SK-N-SH (cell line): ENCODE results near the gene GABRB2. TPM values are rescaled to one million over a fixed set of nuclear protein-coding genes. Genes with fewer than 3 reads are reported as not detected.

Experiments used
- CTCF ChIA-PET: fragments of 300-600, 350-600 bp; formaldehyde crosslinking; extraction: SDS; loops from one replicate; lab custom pipeline; 2021; lab: Yijun Ruan, JAX
- POLR2A ChIA-PET: fragments of 350-600 bp; sonication (Branson Sonifier 250); formaldehyde crosslinking; extraction: SDS; loops from one replicate; lab custom pipeline; 2020; ENCODE audit warnings: antibody characterized with exemption, inconsistent platforms; lab: Yijun Ruan, JAX
- DNase-seq: peaks from one replicate; pipeline ENCODE4 v3.0.0; 2012
- H2AFZ ChIP-seq: fragments of 200-600 bp; sonication (generic); 2 replicates; pipeline ENCODE4 v1.8.1; 2016; ENCODE audit warnings: antibody characterized with exemption, mild to moderate bottlenecking, low read depth
- H3F3A ChIP-seq: fragments of 200-600 bp; sonication (generic); replicated peaks from 2 replicates; pipeline ENCODE3; 2016; ENCODE audit warnings: antibody characterized with exemption, mild to moderate bottlenecking; ENCODE audit not compliant: insufficient read depth
- H3K27ac ChIP-seq, 2 experiments: fragments of 200-500 bp in 1 of 2; fragments of 200-600 bp in 1 of 2; sonication (Bioruptor generic) in 1 of 2; sonication (generic), shearing (Covaris generic) in 1 of 2; 2 replicates each; pipeline versions ENCODE4 v1.5.1 to v1.6.1; 2014 to 2016; ENCODE audit warnings: low read depth in 2 of 2, inconsistent platforms in 1 of 2, low read length in 1 of 2, mild to moderate bottlenecking in 1 of 2, mixed read lengths in 1 of 2
- H3K27me3 ChIP-seq: fragments of 200-600 bp; sonication (generic), shearing (Covaris generic); 2 replicates; pipeline ENCODE4 v1.6.1; 2016; ENCODE audit warnings: mixed run types; ENCODE audit not compliant: insufficient read depth
- H3K36me3 ChIP-seq, 2 experiments: fragments of 200-500 bp in 1 of 2; fragments of 200-600 bp in 1 of 2; sonication (Bioruptor generic) in 1 of 2; sonication (generic) in 1 of 2; replicated peaks in 1 of 2; 2 replicates each; pipeline versions ENCODE3 to v1.5.1; 2014 to 2016; ENCODE audit warnings: low read length in 1 of 2, mild to moderate bottlenecking in 1 of 2; ENCODE audit not compliant: insufficient read depth in 2 of 2, control insufficient read depth in 1 of 2
- H3K4me1 ChIP-seq, 2 experiments: fragments of 200-500 bp in 1 of 2; fragments of 200-600 bp in 1 of 2; sonication (Bioruptor generic) in 1 of 2; sonication (generic), shearing (Covaris generic) in 1 of 2; 2 replicates each; pipeline versions ENCODE4 v1.5.1 to v1.6.1; 2014 to 2016; ENCODE audit warnings: low read depth in 1 of 2, low read length in 1 of 2, mixed run types in 1 of 2; ENCODE audit not compliant: insufficient read depth in 2 of 2, control insufficient read depth in 1 of 2
- H3K4me2 ChIP-seq: fragments of 200-600 bp; sonication (generic), shearing (Covaris generic); 2 replicates; pipeline ENCODE4 v1.6.1; 2017; ENCODE audit warnings: mixed run types
- H3K4me3 ChIP-seq, 2 experiments: fragments of 200-500 bp in 1 of 2; fragments of 200-600 bp in 1 of 2; sonication (Bioruptor generic) in 1 of 2; sonication (generic), shearing (Covaris generic) in 1 of 2; 2 replicates each; pipeline versions ENCODE4 v1.5.1 to v1.8.1; 2014 to 2016; ENCODE audit warnings: low read depth in 2 of 2, inconsistent platforms in 1 of 2, low read length in 1 of 2, mild to moderate bottlenecking in 1 of 2, mixed read lengths in 1 of 2, moderate library complexity in 1 of 2
- H3K79me2 ChIP-seq: fragments of 200-600 bp; sonication (generic); 2 replicates; pipeline ENCODE4 v1.8.1; 2017; ENCODE audit warnings: mild to moderate bottlenecking; ENCODE audit not compliant: insufficient read depth
- H3K9ac ChIP-seq: fragments of 200-600 bp; sonication (generic); 2 replicates; pipeline ENCODE4 v1.6.1; 2017; ENCODE audit warnings: mixed run types
- H3K9me2 ChIP-seq: fragments of 200-600 bp; sonication (generic); 2 replicates; pipeline ENCODE4 v1.6.1; 2017; ENCODE audit warnings: mixed run types
- H3K9me3 ChIP-seq: fragments of 200-600 bp; sonication (generic); 2 replicates; pipeline ENCODE4 v1.6.1; 2017; ENCODE audit warnings: mixed run types, mild to moderate bottlenecking, moderate library complexity
- H4K20me1 ChIP-seq: fragments of 200-600 bp; sonication (generic); 2 replicates; pipeline ENCODE4 v1.6.1; 2017; ENCODE audit warnings: mild to moderate bottlenecking, mixed run types; ENCODE audit not compliant: insufficient read depth
- CHD2 ChIP-seq: fragments of 150-350 bp; IDR thresholded peaks from 2 replicates; pipeline ENCODE4 v1.6.1; 2018; ENCODE audit warnings: low read length; ENCODE audit not compliant: partially characterized antibody
- CTCF ChIP-seq: fragments of 200-600 bp; sonication (generic); IDR thresholded peaks from 2 replicates; pipeline ENCODE4 v1.6.1; 2017; ENCODE audit warnings: antibody characterized with exemption, mild to moderate bottlenecking, moderate library complexity
- ELF1 ChIP-seq: IDR thresholded peaks from 2 replicates; pipeline ENCODE4 v1.4.0; 2012
- EP300 ChIP-seq, 2 experiments: IDR thresholded peaks; 2 replicates each; pipeline versions ENCODE4 v1.4.0 to v1.6.1; 2012; ENCODE audit warnings: borderline replicate concordance in 1 of 2, low read depth in 1 of 2, low read length in 1 of 2
- JUND ChIP-seq: IDR thresholded peaks from 2 replicates; pipeline ENCODE4 v1.4.0; 2012
- MEF2A ChIP-seq: IDR thresholded peaks from 2 replicates; pipeline ENCODE4 v1.4.0; 2012; ENCODE audit warnings: low read depth, borderline replicate concordance
- MXI1 ChIP-seq: IDR thresholded peaks from 2 replicates; pipeline ENCODE4 v1.6.1; 2012; ENCODE audit warnings: mild to moderate bottlenecking, low read depth, low read length, improper control_type of control experiment
- NFIC ChIP-seq: IDR thresholded peaks from 2 replicates; pipeline ENCODE4 v1.4.0; 2012; ENCODE audit warnings: borderline replicate concordance
- PBX3 ChIP-seq: IDR thresholded peaks from 2 replicates; pipeline ENCODE4; 2012
- RCOR1 ChIP-seq: fragments of 150-350 bp; IDR thresholded peaks from 2 replicates; pipeline ENCODE4 v1.6.1; 2017; ENCODE audit warnings: antibody characterized with exemption, low read length
- RFX5 ChIP-seq: IDR thresholded peaks from 2 replicates; pipeline ENCODE4 v1.6.1; 2012; ENCODE audit warnings: mild to moderate bottlenecking, improper control_type of control experiment, low read length
- SIN3A ChIP-seq: IDR thresholded peaks from 2 replicates; pipeline ENCODE4 v1.6.1; 2012; ENCODE audit warnings: low read depth, mild to moderate bottlenecking, low read length, moderate library complexity, borderline replicate concordance
- SMC3 ChIP-seq: IDR thresholded peaks from 2 replicates; pipeline ENCODE4 v1.6.1; 2012; ENCODE audit warnings: low read depth, low read length, improper control_type of control experiment
- TAF1 ChIP-seq: IDR thresholded peaks from 2 replicates; pipeline ENCODE4 v1.6.1; 2012; ENCODE audit warnings: low read depth, mild to moderate bottlenecking, low read length, moderate library complexity, borderline replicate concordance
- TCF12 ChIP-seq: IDR thresholded peaks from 2 replicates; pipeline ENCODE4 v1.4.0; 2012
- TEAD4 ChIP-seq: IDR thresholded peaks from 2 replicates; pipeline ENCODE4 v1.4.0; 2012; ENCODE audit warnings: mild to moderate bottlenecking, borderline replicate concordance; ENCODE audit not compliant: insufficient read depth
- USF1 ChIP-seq: IDR thresholded peaks from 2 replicates; pipeline ENCODE4 v1.4.0; 2012; ENCODE audit warnings: low read depth, borderline replicate concordance
- USF2 ChIP-seq: fragments of 150-350 bp; IDR thresholded peaks from 2 replicates; pipeline ENCODE4 v1.6.1; 2017; ENCODE audit warnings: antibody characterized with exemption, low read length, low read depth, borderline replicate concordance
- WGBS: methylation state at CpG from one replicate; pipeline ENCODE4 v1.1.6; 2017; ENCODE audit warnings: low lambda C conversion rate; 5-methylcytosine and 5-hydroxymethylcytosine counted together
- polyA plus RNA-seq, 3 experiments: library from polyadenylated mRNA; depleted of rRNA; stranded (reverse); fragments of >200 nt; gene quantifications; 2 replicates each; pipeline ENCODE4 v1.2.3, GENCODE V29; 2012
- TF ChIP-seq, protein P1 (sequence below): fragments of 150-350 bp; IDR thresholded peaks from 2 replicates; pipeline ENCODE4 v1.6.1; 2016; ENCODE audit warnings: mild to moderate bottlenecking, low read depth, low read length

The GABRB2 gene
- polyA plus RNA-seq, 1 of the 3 experiments (the other 2 are of a cell fraction): not detected

DNA sequence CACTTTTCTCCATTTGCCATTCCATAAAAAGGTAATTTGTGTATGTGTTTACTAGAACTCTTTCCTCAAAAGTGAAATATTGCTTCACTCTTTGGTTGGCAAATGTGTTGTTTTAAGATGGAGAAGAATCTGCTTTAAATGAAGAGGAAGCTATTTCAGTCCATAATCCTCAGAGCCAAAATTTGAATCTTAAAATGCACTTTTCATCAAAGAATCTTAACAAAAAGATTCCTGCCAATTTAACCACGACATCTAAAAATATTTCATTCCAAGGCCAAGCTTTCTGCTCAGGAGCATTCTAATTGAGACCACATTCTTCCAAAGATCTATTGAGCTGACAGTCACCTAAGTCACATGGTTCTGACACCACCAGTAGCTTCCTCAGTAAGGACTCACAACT, 7.5 kb downstream of the GABRB2 start (continued):
- no peak for TF ChIP-seq NFIC

DNA sequence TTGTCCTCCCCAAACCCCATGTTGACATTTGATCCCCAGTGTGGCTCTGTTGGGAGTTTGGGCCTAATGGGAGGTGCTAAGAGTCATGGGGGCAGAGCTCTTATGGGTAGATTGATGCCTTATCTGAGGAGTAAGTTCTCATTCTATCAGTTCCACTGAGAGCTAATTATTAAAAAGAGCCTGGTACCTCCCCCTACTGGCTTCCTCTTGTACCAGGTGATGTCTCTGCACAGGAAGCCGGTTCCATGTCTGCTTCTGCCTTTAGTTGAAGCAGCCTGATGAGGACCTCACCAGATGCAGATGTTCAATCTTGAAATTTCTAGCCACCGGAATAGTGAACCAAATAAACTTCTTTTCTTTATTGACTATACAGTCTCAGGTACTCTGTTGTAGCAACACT, 10.8 kb downstream of the GABRB2 start:
- H4K20me1 ChIP-seq: no peaks in the 10 kb centered on the region
- no peak for TF ChIP-seq RCOR1
- TF ChIP-seq SIN3A: no peak
- no peak for TF ChIP-seq TAF1
- no peak for TF ChIP-seq JUND
- no peak for TF ChIP-seq USF2
- TF ChIP-seq PBX3: no peak
- TF ChIP-seq EP300 (IDR thresholded peaks at IDR 0.05; ENCODE audit: borderline replicate concordance in 1 of 2, low read depth in 1 of 2, low read length in 1 of 2): no peak
- TF ChIP-seq MEF2A: no peak
- no peak for TF ChIP-seq USF1
- TF ChIP-seq SMC3: no peak
- no peak for TF ChIP-seq CHD2
- no peak for TF ChIP-seq ELF1
- TF ChIP-seq TEAD4: no peak
- TF ChIP-seq RFX5: no peak
- TF ChIP-seq MXI1: no peak
- no peak; the same call in 1 of the 2 replicates for TF ChIP-seq CTCF
- TF ChIP-seq TCF12: no peak
- TF ChIP-seq, protein P1, sequence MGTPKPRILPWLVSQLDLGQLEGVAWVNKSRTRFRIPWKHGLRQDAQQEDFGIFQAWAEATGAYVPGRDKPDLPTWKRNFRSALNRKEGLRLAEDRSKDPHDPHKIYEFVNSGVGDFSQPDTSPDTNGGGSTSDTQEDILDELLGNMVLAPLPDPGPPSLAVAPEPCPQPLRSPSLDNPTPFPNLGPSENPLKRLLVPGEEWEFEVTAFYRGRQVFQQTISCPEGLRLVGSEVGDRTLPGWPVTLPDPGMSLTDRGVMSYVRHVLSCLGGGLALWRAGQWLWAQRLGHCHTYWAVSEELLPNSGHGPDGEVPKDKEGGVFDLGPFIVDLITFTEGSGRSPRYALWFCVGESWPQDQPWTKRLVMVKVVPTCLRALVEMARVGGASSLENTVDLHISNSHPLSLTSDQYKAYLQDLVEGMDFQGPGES: no peak
- TF ChIP-seq, all 33 proteins: peak for 0
- Histone ChIP-seq H3F3A (no peaks in the 10 kb centered on the region), H3K9ac (no peak overlapping the region), H2AFZ (no peak overlapping the region), H3K4me1 (no peaks in the 10 kb centered on the region), H3K9me2 (no peaks in the 10 kb centered on the region), H3K27ac (no peak overlapping the region), H3K27me3 (no peaks in the 10 kb centered on the region), H3K4me2 (no peak overlapping the region), H3K79me2 (no peaks in the 10 kb centered on the region), H3K36me3 (no peaks in the 10 kb centered on the region), H3K4me3 (no peak overlapping the region), H3K9me3 (no peaks in the 10 kb centered on the region)
- ChIA-PET CTCF (no interaction called here), POLR2A (no interaction called here)
- no peak for DNase-seq
- 5% methylated on average over 2 of the region's 2 CpGs for WGBS
